Hepatic stellate cell (primary cell): ENCODE results near the gene TBX6.

Source experiments
- DNase-seq: peaks from one replicate; pipeline ENCODE4 v3.0.0; 2011; ENCODE audit warnings: low spot score

The TBX6 gene

DNA sequence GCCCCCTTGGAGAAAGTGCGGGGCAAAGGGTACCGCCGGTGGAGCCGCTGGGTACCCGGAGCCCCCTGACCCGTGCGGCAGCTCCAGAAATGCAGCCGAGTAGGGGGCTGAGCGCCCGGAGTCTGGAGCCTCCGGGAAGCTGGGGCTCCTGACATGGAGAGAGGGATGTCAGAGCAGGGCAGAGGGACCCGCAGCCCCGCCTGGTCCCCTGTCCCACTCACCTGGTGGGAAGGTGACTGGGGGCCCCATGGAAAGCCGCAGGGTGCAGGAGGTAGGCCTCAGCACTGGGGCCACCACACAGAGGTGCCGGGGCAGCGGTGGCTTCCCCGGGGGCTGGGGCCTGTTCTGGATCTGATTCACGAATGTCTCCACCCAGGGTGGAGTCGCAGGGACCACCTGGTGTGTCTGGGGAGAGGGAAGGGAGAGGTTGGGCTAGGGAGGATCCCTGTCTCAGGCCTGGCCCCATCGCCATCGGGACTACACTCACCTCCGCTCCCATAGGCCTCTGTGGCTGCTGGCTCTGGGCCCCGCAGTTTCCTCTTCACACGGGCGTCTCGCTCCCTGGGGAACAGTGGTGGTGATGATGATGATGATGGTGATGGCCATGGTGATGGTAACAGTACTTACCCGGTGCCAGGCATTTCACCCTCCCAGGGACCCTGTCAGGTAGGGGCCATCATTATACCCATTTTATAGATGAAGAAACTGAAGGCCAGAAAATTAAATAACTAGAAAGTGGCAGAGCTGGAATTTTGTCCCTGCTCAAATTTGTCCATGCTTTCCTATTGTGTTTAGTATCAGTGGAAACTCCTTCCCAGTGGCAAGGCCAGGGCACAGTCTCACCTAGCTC, 5.2 kb downstream of the TBX6 start:
- DNase-seq: no peak

DNA sequence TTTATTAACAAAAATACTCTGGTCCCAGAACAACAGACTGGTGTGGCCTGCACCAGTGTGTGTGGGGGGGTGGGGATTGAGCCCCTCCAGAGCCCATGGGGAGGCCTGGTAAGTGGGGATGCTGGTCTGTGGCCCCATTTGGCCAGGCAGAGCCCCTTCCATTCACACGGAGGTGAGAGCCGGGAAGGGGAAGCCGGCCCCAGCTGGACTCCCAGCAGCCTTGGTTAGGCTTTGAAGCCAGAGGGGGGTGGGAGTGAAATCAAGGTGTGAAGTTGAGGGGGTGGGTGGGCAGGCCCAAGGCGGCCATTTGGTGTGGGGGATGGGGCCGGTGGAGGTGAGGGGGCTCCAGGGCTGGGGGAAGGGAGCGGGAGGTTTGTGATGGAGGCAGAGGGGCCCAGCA, 5.9 kb downstream of the TBX6 start:
- no peak for DNase-seq

- no peak for DNase-seq
Measured at GRCh38 chr16:30085247-30085646, 6.5 kb downstream of the TBX6 start.

GRCh38 chr16:30084816-30085159, 6.9 kb downstream of the TBX6 start:
- DNase-seq: no peak

DNA sequence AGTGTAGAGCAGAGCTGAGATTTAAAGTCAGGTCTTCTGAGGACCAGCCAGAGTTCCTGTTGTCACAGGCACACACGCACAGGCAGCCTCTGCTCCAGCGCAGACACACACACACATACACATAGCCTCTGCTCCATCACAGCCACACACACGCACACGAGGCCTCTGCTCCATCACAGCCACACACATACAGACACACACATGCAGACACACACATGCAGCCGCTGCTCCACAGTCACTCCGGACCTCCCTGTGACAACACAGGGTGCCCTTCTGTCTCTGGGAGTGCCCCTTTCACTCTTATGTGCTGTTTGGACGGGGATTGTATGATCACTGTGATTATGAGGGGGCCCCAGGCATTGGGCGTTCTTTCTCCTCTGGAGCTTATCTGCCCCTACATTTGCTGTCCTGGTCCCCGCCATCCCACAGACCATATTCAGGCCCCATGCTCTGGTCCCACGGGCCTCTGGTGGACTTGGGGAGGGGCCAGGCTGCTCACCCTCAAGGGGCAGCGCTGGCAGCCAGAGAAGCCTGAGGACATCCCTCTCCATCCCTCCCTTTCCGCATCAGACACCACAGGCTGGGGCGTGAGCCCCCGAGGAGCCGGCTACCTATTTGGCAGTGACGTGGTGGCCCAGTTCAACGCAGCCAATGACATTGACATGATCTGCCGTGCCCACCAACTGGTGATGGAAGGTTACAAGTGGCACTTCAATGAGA, 7.5 kb downstream of the TBX6 start:
- no peak for DNase-seq

DNA sequence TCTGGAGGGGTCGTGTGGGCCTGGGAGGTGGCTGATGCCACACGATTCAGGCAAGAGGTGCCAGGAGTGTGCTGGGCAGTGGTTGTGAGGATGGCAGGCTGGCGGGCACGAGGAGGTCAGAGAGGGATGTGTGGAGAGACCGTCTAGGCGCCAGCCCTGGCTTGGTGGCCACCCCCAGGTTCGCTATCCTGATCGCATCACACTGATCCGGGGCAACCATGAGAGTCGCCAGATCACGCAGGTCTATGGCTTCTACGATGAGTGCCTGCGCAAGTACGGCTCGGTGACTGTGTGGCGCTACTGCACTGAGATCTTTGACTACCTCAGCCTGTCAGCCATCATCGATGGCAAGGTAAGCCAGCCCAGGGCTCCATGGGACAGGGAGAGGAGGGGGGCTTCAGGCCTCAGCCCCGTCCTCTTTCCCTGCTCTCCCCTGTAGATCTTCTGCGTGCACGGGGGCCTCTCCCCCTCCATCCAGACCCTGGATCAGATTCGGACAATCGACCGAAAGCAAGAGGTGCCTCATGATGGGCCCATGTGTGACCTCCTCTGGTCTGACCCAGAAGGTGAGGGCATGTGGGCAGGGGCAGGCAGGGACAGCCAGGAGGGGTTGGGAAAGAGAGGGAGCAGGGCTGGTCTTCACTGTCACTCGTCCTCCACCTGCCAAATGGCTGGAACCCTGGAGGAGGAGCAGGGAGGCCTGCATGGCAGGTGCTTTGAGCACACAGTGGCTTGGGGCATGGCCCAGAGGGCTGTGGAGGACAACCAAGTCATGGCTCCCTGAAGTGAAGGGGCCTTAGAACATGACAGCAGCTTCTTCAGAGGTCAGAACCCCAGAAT, 8.3 kb downstream of the TBX6 start:
- no peak for DNase-seq

GRCh38 chr16:30082545-30083090, 9.1 kb downstream of the TBX6 start:
- DNase-seq: no peak

GRCh38 chr16:30079480-30079879, 12.2 kb downstream of the TBX6 start:
- no peak for DNase-seq

- no peak for DNase-seq
Measured at GRCh38 chr16:30078744-30079143, 13.0 kb downstream of the TBX6 start.

- no peak for DNase-seq
Measured at GRCh38 chr16:30077656-30078055, 14.1 kb downstream of the TBX6 start.

- DNase-seq: no peak
Measured at GRCh38 chr16:30076276-30076791, 15.4 kb downstream of the TBX6 start.

DNA sequence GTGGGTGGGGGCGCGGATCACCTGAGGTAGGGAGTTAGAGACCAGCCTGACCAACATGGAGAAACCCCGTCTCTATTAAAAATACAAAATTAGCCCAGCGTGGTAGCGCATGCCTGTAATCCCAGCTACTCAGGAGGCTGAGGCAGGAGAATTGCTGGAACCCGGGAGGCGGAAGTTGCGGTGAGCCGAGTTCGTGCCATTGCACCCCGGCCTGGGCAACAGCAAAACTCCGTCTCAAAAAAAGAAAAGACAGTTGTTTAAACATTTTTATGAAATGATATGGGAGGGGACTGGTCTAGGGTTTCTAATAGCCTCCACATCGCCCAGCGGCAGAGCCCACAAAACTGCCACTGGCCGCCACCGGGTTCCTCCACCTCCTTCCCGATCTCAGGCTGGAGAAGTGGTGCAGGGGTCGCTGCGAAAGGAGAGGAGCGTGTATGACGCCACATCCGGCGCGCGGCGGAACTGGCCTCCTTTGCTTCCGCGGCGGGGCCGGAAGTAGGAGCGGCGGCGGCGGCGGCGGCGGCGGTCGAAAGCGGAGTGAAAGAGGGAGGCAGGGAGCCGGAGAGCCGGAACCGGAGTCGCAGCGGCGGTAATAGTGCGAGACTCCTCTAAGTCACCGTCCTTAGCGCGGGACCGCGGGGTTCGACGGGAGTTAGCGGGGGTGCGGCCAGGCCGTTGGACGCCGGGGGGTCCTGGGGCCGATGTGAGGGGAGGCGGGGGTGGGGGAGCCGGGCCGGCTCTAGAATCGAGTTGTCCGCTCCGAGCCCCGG, 16.0 kb downstream of the TBX6 start, which contains the start of gene PPP4C:
Gene PPP4C (plus strand): TSS at position 492 of the 773 bp plus-strand sequence. CDS start 384 bp downstream, outside the sequence.
- peak; percentile 97 for DNase-seq

DNA sequence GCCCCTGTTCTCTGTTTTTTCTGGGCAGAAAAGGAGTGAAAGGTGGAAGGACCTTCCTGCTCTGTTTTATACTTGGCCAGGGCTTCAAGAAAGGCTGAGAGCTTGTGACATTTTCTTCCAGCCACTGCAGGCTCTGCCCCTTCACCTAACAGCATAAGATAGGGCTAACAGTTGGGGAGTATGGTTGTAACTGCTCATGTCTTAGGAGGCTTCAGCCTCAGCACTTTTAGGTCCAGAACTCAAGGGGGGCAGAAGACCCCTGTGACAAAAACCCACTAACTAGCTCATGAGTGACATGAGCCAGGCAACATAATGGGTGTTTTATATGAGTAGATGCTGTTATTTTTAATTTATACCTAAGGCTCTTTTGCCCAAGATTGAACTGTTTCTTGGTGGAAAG, 21.2 kb downstream of the TBX6 start:
- DNase-seq: no peak

- DNase-seq: no peak
Measured at GRCh38 chr16:30069611-30070462, 21.9 kb downstream of the TBX6 start.

DNA sequence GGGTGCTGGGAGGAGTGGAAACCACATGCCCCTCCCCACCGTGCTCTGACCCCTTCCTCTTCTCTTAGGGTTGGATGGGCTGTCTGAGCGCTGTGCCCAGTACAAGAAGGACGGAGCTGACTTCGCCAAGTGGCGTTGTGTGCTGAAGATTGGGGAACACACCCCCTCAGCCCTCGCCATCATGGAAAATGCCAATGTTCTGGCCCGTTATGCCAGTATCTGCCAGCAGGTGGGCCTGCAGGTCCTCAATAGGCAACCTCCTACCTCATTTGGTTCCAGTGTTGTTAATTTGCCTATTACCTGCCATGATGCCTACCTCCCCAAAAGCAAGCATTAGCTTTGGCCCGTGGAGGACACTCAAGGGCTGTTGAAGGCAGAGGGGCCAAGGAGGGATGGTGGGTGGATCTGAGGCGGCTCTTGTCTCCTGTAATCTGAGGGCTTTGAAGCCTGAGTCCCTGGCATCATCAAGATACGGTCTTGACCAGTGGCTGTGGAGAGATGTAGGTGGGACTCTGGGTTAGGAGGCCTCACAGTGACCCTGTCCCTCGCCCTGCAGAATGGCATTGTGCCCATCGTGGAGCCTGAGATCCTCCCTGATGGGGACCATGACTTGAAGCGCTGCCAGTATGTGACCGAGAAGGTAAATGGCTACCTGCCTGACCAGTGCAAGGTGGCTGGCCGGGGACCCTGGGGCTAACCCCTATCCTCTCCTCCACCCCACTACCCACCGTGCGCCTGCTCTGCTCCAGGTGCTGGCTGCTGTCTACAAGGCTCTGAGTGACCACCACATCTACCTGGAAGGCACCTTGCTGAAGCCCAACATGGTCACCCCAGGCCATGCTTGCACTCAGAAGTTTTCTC, 22.7 kb downstream of the TBX6 start:
- no peak for DNase-seq

GRCh38 chr16:30068333-30068732, 23.4 kb downstream of the TBX6 start:
- DNase-seq: no peak

- DNase-seq: no peak
Measured at GRCh38 chr16:30067584-30067916, 24.2 kb downstream of the TBX6 start.

DNA sequence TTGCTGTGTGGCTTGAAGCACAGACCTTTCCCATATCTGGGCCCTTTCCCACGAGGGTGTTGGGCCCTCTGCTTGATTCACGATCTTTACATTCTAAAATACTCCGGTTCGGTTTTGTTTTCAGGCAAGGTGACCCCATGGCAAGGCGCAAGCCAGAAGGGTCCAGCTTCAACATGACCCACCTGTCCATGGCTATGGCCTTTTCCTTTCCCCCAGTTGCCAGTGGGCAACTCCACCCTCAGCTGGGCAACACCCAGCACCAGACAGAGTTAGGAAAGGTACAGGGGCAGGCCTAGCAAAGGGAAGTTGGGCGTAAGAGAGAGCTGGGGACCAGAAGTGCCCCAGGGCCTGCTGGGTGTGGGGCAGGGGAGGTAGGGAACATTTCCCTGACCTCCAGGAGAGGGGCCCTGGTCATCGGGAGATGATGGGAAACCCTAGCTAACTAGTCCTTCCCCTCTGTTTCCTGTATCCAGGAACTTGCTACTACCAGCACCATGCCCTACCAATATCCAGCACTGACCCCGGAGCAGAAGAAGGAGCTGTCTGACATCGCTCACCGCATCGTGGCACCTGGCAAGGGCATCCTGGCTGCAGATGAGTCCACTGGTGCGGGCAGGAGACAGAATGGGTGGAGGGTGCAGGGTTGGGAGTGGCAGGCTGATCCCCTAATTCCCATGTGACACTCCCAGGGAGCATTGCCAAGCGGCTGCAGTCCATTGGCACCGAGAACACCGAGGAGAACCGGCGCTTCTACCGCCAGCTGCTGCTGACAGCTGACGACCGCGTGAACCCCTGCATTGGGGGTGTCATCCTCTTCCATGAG, 24.8 kb downstream of the TBX6 start:
- no peak for DNase-seq
